Measurements from ENCODE around the gene ZXDC. TPM values are rescaled to one million over a fixed set of nuclear protein-coding genes. Genes with fewer than 3 reads are reported as not detected.

The ZXDC gene
- total RNA-seq, 1 experiment from 2014 or later, result 33.3 TPM

DNA sequence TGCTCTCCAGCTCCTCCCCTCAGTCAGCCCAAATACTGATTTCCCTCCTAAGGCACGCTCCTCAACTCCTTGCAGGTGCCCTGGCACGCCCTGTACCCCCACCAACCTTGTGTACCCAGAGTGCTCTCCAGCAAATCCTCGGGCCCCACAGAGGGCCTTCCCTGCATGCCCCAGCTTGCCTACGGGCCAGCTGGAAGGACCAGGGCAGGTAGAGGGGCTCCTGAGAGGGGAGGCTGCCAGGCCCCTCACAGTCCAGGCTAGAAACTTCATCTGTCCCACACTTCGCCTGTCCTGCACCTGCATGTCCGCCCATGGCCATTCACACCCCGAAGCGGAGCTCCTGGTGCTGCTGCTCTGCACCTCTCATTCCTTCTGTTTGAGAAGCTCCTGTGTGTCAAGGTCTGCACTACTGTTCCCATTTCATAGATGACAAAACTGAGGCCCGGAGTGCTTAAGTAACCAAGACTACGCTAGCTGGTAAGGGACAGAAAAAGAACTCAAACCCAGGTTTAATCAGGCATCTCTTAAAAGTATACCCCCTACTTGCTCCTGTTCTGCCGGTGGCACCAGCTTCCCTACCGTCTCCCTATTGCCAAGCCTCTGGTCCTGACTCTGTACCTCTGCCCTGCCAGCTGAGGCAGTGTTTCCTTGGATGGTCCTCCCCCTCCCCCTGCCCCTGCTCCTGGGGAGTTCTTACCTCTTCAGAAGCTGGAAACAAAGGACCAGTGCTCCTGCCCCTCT lies 35.6 kb downstream of the ZXDC start:
- no TSS peak for BruUV-seq (replicated peaks)
- ATAC-seq (no peak), DNase-seq (ENCODE audit: low read depth, low spot score) (no peak)
- Histone ChIP-seq H3K9me3 (ENCODE audit: control insufficient read depth, insufficient read depth, low read depth, low read length) (no peaks in the 10 kb centered on the region), H3K36me3 (ENCODE audit: control insufficient read depth, insufficient read depth, low read length) (no peaks in the 10 kb centered on the region), H3K27ac (ENCODE audit: low read length) (no peak overlapping the region), H3K27me3 (ENCODE audit: control insufficient read depth, insufficient read depth, low read length) (no peaks in the 10 kb centered on the region), H3K4me3 (ENCODE audit: low read depth in 2 of 2, low read length in 2 of 2) (no peak overlapping the region), H3K4me1 (ENCODE audit: control insufficient read depth, insufficient read depth, low read length) (no peaks in the 10 kb centered on the region)
- TF ChIP-seq, protein P1, sequence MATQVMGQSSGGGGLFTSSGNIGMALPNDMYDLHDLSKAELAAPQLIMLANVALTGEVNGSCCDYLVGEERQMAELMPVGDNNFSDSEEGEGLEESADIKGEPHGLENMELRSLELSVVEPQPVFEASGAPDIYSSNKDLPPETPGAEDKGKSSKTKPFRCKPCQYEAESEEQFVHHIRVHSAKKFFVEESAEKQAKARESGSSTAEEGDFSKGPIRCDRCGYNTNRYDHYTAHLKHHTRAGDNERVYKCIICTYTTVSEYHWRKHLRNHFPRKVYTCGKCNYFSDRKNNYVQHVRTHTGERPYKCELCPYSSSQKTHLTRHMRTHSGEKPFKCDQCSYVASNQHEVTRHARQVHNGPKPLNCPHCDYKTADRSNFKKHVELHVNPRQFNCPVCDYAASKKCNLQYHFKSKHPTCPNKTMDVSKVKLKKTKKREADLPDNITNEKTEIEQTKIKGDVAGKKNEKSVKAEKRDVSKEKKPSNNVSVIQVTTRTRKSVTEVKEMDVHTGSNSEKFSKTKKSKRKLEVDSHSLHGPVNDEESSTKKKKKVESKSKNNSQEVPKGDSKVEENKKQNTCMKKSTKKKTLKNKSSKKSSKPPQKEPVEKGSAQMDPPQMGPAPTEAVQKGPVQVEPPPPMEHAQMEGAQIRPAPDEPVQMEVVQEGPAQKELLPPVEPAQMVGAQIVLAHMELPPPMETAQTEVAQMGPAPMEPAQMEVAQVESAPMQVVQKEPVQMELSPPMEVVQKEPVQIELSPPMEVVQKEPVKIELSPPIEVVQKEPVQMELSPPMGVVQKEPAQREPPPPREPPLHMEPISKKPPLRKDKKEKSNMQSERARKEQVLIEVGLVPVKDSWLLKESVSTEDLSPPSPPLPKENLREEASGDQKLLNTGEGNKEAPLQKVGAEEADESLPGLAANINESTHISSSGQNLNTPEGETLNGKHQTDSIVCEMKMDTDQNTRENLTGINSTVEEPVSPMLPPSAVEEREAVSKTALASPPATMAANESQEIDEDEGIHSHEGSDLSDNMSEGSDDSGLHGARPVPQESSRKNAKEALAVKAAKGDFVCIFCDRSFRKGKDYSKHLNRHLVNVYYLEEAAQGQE (IDR thresholded peaks at IDR 0.05; ENCODE audit: insufficient read depth in 1 of 2, low read depth in 2 of 2, low read length in 1 of 2), result no peak
- TF ChIP-seq, protein P2, sequence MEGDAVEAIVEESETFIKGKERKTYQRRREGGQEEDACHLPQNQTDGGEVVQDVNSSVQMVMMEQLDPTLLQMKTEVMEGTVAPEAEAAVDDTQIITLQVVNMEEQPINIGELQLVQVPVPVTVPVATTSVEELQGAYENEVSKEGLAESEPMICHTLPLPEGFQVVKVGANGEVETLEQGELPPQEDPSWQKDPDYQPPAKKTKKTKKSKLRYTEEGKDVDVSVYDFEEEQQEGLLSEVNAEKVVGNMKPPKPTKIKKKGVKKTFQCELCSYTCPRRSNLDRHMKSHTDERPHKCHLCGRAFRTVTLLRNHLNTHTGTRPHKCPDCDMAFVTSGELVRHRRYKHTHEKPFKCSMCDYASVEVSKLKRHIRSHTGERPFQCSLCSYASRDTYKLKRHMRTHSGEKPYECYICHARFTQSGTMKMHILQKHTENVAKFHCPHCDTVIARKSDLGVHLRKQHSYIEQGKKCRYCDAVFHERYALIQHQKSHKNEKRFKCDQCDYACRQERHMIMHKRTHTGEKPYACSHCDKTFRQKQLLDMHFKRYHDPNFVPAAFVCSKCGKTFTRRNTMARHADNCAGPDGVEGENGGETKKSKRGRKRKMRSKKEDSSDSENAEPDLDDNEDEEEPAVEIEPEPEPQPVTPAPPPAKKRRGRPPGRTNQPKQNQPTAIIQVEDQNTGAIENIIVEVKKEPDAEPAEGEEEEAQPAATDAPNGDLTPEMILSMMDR (IDR thresholded peaks at IDR 0.05), result no peak
- TF ChIP-seq POLR2AphosphoS5 (IDR thresholded peaks at IDR 0.05; ENCODE audit: low read depth, low read length), result no peak
- TF ChIP-seq SIN3A (IDR thresholded peaks at IDR 0.05; ENCODE audit: borderline replicate concordance, insufficient read depth, low read depth, low read length), result no peak
- ChIA-PET POLR2A (no interaction called here), CTCF (no interaction called here)
- intact Hi-C loops (cut with micrococcal nuclease; ENCODE audit: unreplicated experiment) (no loop called here), in situ Hi-C loops (cut with HindIII; ENCODE audit: low pct_unique_long_range_greater_than_20kb, low sequenced_read_pairs) (no loop called here)

DNA sequence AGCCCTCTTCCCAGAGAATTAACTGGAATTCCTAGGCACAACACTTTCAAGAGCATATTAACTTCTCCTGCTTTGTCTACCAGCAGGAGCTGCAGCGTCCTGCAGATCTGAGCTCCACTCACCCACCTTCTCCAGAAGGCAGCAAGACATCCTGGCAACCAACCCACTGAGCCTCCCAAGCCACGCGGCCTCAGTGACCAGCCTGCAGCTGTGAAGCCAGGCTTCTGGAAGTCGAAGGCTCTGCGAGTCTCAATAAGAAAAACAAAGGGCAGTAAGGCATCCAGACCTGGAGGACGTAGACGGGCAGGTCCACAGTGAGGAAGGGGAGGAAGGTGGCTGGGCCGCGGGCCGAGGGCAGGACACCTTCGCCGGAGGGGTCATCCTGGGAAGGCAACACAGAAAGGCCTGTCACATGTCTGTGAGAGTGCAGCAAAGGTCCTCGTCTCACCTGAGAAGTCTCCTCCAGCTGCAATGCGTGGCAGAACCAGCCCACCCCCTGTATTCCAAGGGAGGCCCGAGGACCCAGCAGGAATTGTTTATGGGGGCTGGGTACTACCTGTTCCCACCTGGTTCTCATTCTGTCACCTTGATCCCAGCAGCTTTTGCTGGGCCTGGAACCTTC lies 36.2 kb downstream of the ZXDC start:
- H3K4me1 ChIP-seq (ENCODE audit: control insufficient read depth, insufficient read depth, low read length), result no peaks in the 10 kb centered on the region
- no peaks in the 10 kb centered on the region for H3K27me3 ChIP-seq (ENCODE audit: control insufficient read depth, insufficient read depth, low read length)
- ChIA-PET CTCF (no interaction called here), POLR2A (no interaction called here)
- in situ Hi-C loops (cut with HindIII; ENCODE audit: low pct_unique_long_range_greater_than_20kb, low sequenced_read_pairs), result no loop called here
- DNase-seq (ENCODE audit: low read depth, low spot score) (no peak), ATAC-seq (no peak)
- TF ChIP-seq, protein P2 (IDR thresholded peaks at IDR 0.05), result no peak
- TF ChIP-seq TCF7L2 (IDR thresholded peaks at IDR 0.05; ENCODE audit: low read depth, low read length), result no peak
- no peak for TF ChIP-seq POLR2AphosphoS5 (IDR thresholded peaks at IDR 0.05; ENCODE audit: low read depth, low read length)
- no peak for TF ChIP-seq SIN3A (IDR thresholded peaks at IDR 0.05; ENCODE audit: borderline replicate concordance, insufficient read depth, low read depth, low read length)
- TF ChIP-seq, protein P1 (IDR thresholded peaks at IDR 0.05; ENCODE audit: insufficient read depth in 1 of 2, low read depth in 2 of 2, low read length in 1 of 2), result no peak
- no peak overlapping the region for H3K27ac ChIP-seq (ENCODE audit: low read length)
- no peak overlapping the region for H3K4me3 ChIP-seq (ENCODE audit: low read depth in 2 of 2, low read length in 2 of 2)
- no peaks in the 10 kb centered on the region for H3K36me3 ChIP-seq (ENCODE audit: control insufficient read depth, insufficient read depth, low read length)
- BruUV-seq (replicated peaks), result no TSS peak
- intact Hi-C loops (cut with micrococcal nuclease; ENCODE audit: unreplicated experiment), result no loop called here
- H3K9me3 ChIP-seq (ENCODE audit: control insufficient read depth, insufficient read depth, low read depth, low read length), result no peaks in the 10 kb centered on the region

Measured in Panc1 (cell line).